Iris pigment epithelial cell (primary cell): Measurements from ENCODE around the gene SSC5D.
"Not testable (repeated sequence)": the region's sequence is repeated elsewhere in the genome, so short reads cannot be mapped to it uniquely, and the experiment has no call there.

Experiments
- DNase-seq: peaks from one replicate; pipeline ENCODE4 v3.0.0-alpha.2; 2011; ENCODE audit warnings: low read depth

Gene SSC5D

DNA sequence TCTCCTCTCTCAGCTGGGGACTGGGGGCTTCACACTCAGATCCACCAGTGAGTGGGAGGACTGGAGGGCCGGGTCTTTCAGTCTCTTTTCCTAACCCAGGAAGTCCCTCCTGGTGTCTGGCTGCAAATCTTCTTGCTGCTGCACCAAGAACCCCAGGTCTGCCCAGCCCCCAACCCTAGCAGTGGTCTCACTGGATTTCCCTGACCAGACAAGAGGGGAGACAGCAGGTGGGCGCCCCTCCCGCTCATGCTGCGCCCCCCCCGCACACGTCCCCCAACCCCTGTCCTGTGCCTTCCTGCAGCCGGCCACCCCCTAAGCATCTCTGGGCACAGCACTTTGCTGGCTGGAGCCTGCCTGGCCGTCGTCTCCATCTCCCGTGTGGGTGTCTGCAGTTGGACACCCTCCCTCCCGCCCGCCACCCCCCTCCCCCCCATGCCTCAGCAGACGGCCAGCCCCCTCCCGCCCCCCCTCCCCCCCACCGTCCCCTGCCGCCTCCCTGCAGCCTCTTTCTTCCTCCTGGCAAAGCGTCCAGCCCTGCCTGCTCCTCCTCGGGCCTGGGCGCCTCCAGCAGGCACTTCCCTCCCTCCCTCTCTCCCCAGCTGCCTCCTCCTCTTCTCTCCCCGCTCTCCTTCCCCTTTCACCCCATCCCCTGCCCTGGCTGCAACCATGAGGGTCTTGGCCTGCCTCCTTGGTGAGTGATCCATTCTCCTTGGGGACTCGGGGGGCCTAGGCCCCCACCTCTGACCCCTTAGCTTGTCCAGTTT lies at the start of gene SSC5D:
Gene SSC5D, plus strand, starts transcription at position 513 of the 764 bp plus-strand sequence. Its CDS starts 154 bp downstream, at position 667.
- DNase-seq: peak; percentile 22

- no peak for DNase-seq
Observed at GRCh38 chr19:55439052-55439451, 49.2 kb upstream of the SSC5D start.

DNA sequence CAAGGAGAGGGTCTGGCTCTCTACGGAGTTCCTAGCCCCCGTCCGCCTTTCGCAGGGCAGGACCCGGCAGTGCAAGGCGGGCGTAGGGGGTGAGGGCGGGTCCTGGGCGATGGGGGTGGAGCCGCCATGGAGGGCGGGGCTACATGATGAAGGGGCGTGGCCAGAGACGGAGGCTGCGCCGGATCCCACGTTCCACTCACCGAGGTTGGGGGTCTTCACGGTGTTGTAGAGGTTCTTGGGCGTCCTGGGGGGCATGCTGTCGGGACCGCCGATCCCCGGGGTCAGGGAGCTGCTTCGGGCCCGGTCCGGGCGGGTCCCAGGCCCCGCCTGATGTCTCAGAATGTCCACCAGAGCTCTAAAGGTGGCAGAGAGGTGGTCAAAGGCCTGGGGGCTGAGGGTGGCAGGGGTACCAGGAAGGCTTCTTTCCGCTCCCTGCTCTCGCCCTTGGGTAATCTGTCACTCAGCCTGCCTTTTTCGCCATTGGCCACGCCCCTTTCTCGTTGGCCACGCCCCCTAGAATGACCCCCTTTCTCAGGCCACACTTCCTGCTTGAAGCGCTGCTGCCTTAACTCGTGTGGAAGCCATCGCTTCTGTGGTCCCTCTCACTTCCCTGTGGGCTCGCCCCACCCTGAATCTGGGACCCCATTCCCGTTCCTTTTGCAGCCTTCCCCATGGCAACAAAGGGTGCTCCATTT lies 47.7 kb upstream of the SSC5D start:
- no peak for DNase-seq

DNA sequence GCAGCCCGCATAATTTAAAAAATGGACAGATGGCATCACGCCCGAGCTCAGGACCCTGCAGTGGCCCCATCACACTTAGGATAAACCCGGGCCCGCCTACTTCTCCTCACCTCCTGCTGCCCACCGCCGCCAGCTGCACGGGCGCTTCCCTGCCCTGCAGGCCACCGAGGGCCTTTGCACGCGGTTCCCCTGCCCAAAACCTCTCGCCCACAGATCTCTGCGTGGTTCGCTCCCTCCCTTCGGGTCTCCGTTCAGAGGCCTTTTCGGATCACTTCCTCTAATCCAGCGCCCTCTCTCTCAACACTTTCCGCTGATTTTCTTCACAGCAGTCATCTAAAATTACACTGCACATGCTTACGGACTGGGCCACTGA lies 46.9 kb upstream of the SSC5D start:
- DNase-seq: no peak

DNA sequence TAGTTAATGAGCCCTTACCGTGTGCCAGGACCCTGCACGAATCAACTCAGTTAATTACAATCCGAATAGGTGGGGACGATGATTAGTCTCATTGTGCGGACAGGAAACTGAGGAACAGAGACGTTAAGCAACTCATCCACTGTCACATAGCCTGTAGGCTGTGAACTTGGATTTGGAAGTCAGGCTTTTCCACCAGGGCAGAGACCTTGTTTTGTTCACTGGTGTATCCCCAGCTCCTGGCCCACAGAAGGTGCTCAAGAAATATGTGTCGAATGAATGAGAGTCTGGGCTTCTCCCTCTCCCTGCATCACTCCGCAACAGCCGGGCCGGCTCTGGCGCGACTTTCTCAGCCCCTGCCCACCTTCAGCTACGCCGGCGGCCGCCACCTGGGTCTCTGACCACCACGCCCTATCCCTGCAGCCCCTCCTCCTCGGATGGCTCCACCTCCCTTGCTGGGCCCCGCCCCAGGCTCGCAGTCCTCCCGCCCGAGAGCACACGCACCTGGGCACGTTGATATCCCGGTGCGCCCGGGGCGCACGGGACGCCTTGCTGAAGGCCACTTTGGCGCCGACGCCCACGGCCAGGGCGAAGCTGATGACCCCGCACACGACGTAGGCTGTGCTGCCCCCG lies 46.4 kb upstream of the SSC5D start:
- DNase-seq: no peak

- no peak for DNase-seq
Observed at GRCh38 chr19:55442372-55442961, 45.8 kb upstream of the SSC5D start.

DNA sequence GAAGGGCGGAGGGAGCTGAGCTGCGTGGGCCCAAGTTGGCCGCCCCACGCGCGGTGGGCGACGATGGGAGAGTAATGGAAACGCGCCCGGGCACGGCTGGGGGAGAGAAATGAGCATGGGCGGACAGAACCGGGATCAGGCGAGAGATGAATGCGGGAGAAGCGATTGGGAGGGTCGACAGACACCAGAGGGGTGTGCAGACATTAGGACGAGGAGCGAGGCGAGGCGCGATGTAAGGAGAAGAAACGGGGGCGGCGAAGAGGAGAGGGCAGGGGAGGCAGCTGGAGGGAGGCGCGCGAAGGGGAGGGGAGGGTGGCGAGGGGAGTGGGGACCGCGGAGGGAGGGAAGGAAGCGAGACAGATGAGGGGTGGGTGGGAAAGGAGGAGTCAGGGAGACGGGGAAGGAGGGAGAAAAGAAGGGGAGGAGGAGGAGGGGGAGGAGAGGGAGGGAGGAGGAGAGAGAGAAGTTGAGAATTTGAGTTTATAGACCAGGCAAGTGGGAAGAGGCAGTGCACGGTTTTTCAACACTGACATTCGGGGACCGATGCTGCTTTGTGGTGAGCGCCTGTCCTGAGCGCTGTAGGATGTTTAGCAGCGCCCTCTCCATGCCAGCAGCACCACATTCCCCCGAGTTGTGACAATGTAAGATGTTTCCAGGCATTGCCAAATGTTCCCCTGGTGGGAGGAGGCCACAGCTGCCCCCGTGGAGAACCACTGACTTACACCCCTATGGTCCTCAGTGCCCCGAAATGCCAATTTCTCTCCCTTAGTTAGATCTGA lies 45.0 kb upstream of the SSC5D start, which contains the start of gene SHISA7:
Gene SHISA7, minus strand, starts transcription at position 256 of the 779 bp plus-strand sequence. CDS start 437 bp downstream, outside the sequence.
- no peak for DNase-seq

GRCh38 chr19:55443824-55444480 lies 44.3 kb upstream of the SSC5D start:
- no peak for DNase-seq

GRCh38 chr19:55444646-55445045 lies 43.6 kb upstream of the SSC5D start:
- DNase-seq: no peak

GRCh38 chr19:55446060-55446459 lies 42.2 kb upstream of the SSC5D start:
- DNase-seq: no peak

- no peak for DNase-seq
Observed at GRCh38 chr19:55447421-55448174, 40.6 kb upstream of the SSC5D start.

- not testable (repeated sequence) for DNase-seq
Observed at GRCh38 chr19:55448175-55448490, 40.1 kb upstream of the SSC5D start.

DNA sequence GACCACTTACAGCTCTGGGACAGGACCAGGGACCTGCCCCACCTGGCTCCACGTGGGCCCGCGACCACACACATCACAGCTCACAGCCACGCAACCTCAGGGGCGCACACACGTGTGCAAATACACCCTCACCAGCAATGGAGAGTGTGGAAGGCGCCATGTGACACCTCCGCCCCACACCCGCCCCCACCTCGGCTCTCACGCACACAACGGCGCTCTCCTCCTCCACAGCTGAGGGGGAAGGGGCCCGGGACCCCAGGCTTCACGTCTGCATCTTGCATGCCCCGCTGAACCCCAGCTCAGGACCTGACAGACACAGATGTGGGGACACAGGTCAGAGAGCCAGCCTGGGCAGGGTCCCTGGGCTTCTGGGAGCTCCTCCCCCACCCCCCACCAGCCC lies 38.8 kb upstream of the SSC5D start:
- DNase-seq: no peak

GRCh38 chr19:55451163-55451964 lies 36.9 kb upstream of the SSC5D start:
- DNase-seq: no peak

GRCh38 chr19:55451965-55452748 lies 36.1 kb upstream of the SSC5D start:
- DNase-seq: no peak

DNA sequence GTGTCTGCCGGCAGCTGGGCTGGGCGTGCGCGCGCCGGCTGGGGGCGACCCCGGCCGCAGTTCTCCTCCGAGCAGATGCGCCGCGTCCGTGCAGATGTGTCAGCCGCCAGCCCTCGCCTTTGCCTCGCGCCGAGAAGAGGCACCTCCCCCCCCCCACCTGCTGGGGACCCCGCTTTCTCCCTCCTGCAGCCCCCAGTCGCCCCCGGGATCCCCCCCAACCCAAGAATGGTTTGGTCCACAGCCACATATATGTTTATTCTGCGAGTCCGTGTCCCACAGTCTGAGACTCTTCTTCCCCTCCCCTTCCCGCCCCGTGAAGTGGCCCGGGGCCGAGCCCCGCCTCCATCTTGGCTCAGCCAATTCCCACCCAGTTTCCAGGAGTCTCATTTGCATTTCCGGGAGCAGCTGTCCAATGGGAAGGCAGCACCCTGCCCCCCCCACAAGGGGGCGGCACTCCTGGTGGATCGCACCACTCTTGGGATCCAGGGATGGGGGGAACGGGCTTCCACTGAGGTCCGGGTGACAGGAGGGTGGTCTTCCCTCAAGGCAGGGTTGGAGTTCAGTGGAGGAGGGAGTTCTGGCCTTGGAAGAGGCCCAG lies 35.4 kb upstream of the SSC5D start:
- DNase-seq: peak; percentile 81

DNA sequence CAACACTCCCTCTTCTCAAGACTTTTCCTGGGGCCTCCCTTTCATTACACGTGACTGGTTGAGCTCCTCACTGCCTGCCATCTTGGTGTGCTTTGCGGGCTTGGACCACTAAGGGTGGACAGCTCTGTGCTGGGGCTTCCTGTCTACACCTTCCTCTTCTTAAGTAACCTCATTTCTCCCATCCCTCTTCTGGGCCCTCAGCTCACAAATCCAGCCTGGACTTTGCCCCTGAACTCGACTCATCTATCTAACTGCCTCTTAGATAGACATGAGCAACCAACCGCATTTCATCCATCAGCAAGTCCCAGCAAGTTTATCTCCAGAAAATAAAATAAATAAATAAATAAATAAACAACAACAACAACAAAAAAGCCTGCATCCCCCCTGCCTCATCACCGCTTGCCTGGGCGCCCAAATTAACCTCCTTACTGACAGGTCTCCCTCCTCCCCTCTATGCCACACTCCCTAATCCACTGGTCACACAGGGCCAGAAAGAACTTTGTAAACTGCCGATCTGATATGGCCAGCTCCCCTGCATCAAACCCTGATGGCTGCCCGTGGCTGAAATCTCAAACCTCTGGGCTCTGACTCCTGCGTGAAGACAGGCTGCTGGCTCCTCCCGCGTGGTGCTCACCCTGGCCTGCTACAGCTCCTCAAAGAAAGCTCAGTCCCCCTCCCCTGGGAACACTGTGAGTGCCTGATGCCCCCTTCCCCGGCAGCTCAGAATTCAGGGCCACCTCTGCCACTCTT lies 34.5 kb upstream of the SSC5D start:
- no peak for DNase-seq

DNA sequence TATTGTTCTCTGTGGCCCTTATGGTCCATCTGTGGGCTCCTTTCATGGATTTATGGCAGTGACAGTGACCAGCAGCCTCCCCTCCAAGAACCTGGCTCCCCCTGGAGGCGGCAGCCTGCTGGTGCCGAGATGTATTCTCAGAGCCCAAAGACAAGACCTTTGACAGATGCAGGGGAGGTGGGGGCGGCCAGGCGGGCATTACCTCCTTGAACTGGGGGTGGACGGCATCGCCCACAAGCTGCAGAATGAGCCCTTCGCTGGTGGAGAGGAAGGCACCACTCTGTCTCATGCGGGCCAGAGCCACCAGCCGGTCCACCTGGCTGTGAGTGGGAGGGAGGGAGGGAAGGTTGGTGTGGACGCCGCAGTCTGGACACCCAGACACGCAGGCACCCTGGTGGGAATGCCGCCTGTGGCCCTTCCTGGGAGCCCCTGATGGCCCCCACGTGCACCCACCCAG lies 33.4 kb upstream of the SSC5D start:
- DNase-seq: peak; percentile 45
